Effector CD8-positive, alpha-beta T cell (primary cell): ENCODE results near the gene PAPSS1.
A peak's percentile ranks its signal among the peaks of the same experiment; 100 is the strongest.
"Not testable (repeated sequence)": the region's sequence is repeated elsewhere in the genome, so short reads cannot be mapped to it uniquely, and the experiment has no call there.

Experiments
- DNase-seq: peaks from one replicate; lab custom pipeline; 2025; lab: John Stamatoyannopoulos, UW
- total RNA-seq, 4 experiments: gene quantifications; one replicate each; lab custom pipeline; 2026; lab: John Stamatoyannopoulos, UW

Gene PAPSS1
- 28.0 to 46.9 (median 34.6) reads per million in 4 experiments for total RNA-seq

DNA sequence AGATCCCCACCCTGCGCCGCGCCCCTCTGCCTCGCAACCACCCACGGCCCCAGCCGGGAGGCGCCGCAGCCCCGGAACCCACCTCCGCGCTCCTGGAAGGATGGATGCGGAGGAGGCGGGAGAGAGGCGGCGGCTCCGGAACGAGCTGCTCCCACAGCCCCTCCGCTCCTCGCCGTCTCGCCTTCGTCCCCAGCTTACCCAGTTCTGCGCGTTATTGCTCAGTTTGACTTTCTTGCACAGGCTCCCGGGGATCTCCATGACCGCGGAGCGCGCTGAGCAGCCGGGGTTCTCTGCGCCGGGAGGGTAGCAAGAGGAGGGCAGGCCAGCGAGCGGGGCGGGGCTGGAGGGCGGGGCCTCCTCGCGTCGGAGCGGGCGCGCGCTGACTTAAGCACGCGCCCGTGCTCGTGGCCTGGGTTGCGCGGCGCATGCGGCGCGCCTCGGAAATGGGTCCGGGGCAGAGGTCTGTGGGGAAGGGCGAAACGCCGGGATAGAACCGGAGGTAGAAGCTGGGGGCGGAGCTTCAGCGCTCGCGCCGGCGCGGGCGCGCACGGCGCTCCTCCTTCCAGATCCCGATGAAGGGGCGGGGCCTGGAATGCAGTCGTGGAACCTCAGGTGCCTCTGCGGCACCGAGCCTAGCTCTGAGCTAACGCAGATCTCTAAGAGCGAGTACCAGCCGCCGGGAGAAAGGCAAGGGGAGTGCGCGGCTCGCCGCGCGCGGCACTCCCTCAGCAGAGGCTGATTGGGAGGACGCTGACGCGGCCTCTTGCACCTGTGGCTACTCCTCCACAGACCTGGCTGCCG is at the start of gene PAPSS1:
PAPSS1 (minus strand) TSS at position 313 of the 801 bp plus-strand sequence; CDS start at position 258, 55 bp downstream.
- DNase-seq, result peak; percentile 91

DNA sequence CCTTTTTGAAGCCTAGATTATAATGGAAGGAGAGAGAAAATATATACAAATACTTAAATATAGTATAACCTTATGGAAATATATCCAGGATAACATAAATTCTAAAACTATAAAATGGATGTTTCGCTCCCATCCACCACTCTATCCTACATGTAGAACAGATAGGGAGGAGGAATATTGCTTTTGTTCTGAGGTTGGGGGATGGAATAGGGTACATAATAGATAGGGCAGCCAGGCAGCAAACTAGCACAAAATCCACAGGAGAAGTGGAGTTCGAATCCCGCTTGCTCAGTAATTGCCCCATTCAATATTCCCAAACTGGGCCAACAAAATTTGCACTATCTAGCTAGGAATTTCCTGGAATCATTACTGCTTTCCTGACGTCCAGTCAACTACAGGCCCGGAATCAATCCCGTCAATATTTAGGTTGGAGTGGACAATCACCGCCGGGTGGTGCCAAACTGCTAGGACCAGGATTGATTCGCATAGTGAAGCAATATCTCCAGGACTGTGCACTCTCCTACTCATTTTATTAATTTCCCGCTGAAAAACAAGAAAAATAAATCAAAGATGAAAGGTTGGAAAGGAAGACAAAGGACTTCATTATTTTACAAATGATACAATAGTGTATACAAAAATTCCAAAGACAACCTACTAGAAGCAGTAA is 40.4 kb upstream of the PAPSS1 start:
- DNase-seq, result no peak

DNA sequence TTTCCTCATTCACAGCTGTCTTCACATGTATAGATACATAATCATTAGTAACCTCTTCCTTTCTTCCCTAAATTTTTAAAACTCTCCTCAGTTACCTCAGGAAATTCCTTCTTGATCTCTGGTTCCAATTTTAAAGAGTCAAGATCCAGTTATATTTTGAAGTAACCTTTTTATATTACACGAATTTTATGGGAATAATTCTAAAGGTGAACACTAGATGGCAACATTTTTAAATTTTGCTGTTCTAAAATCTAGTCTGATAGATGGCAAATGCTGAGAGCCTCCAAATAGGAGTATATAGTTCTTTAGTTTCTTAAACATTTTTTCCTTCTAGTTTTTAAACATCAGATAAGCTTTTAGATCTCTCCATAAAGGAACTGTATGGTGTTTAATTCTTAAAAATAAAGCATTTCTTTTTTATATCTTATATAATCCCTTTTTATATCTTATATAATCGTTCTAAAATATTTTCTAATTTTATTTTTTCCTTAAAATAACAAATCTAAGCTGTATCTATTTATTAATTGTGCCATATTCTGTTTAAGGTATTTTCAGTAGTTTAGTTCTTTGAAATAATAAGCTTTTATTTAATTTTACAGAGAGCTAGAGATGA is 37.9 kb upstream of the PAPSS1 start:
- no peak for DNase-seq

DNA sequence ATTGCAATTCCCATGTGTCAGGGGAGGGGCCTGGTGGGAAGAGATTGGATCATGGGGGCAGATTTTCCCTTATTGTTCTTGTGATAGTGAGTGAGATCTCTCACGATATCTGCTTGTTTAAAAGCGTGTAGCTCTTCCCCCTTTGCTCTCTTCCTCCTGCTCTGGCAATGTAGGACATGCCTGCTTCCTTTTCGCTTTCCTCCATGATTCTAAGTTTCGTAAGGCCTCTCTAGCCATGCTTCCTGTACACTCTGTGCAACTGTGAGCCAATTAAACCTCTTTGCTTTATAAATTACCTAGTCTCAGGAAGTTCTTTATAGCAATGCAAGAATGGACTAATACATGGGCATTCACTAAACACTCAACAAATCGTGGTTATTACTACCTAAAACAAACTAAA is 37.2 kb upstream of the PAPSS1 start:
- no peak for DNase-seq

DNA sequence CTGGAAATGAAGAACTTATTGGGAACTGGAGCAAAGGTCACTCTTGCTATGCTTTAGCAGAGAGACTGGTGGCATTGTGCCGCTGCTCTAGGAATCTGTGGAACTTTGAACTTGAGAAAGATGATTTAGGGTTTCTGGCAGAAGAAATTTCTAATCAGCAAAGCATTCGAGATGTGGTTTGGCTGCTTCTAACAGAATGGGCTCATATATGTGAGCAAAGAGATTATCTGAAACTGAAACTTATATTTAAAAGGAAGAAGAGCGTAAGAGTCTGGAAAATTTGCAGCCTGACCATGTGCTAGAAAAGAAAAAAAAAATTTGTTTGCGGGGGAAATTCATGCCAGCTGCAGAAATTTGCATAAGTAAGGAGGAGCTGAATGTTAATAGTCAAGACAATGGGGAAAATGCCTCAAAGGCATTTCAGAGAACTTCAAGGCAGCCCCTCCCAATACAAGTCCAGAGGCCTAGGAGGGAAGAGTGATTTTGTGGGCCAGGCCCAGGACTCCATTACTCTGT is 35.9 kb upstream of the PAPSS1 start:
- DNase-seq, result no peak

DNA sequence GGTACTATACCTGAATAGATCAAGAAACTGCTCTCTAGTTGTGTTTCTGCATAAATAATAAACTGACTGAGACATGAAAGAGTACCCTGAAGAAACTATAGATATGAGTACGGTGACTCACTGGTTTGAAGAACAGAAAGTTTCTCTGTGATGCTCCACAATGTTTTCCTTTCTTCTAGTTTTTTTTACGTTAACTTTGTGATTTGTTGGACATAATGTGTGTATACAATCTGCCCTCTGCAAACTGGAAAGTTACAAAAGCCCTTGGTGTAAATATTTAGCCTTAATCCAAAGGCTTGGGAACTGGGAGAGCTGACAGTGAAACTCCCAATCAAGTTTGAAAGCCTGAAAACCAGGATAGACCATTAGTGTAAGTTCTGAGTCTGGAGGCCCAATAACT is 31.6 kb upstream of the PAPSS1 start:
- DNase-seq, result no peak

DNA sequence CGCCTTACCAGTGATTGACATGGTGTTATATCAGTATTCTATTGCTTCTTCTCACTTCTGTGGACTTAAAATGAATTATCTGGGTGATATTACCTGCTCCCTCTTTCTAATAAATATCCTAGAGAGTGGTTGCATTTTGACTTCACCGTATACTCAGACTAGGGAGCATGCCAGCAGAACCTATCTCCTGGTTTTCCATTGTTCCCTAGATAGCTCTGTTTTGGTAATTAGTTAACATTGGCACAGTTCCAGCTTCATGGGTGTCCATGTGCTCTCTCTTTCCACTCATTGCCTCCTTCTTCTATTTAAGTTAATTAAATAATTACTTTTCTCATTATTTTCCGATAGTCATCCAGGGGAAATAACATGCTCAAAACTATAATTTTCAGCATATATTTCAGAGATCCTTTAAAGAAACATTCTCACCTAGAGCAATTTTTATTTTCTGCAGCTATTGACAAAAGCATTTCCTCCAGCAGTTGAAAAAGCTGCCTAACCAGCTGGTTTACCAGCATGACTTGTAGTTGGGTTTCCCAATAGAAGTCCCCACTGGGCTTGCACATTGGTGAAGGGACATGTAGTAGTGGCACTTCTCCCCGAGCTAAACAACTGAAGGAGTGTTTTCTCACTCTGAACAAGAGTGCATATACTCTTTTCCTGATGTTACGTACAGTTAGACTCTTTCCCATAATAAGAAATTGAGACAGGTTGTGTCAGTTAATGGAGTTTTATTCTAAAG is 27.9 kb upstream of the PAPSS1 start:
- DNase-seq, result no peak

DNA sequence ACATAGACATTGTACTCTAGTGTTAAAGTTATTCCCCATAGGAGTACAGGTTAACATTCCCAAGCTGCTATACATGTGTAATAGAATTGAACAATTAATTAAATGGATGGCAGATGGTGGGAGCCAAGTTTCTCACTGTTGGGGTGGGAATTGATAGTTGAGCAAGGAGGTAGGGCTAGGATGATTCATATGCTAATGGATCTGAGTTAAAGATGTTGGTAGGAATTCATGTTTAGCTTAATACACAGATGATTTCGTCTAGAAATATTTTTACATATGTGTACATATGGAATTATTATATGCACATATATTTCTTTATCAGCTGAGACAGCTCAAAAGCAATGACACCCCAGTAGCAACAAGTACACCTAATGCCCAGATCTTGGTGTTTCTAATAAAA is 26.1 kb upstream of the PAPSS1 start:
- no peak for DNase-seq

DNA sequence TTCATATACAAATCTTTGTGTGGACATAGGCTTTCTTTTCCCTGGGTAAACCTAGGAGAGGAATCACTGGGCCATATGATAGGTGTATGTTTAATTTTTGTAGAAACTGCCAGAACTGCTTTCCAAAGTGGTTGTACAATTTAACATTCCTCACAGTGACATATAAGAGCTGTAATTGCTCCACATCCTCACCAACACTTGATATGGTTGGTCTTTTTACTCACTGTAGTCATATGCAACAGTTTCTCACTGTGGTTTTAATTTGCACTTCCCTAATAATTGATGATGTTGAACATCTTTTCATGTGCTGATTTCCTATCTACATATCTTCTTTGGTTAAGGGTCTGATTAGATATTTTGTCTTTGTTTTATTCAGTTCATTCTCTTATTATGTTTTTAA is 24.5 kb upstream of the PAPSS1 start:
- DNase-seq, result no peak

DNA sequence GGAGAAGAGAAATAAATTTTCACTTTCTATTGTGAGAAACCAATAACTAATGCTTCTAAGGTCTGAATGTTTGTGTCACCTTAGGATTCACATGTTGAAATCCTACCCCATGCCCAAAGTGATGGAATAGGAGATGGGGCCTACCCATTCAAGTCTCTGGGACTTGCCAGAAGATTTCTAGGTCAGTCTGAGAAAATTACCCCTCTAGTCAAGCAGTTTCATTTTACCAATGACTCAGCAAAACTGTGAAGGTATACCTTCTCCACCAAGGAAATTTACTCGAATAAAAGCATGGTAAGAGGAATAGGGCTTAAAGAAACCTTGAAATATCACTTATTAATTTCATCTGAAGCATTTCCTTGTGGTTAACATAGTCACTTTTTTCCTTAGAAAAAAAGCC is 23.5 kb upstream of the PAPSS1 start:
- DNase-seq, result no peak

DNA sequence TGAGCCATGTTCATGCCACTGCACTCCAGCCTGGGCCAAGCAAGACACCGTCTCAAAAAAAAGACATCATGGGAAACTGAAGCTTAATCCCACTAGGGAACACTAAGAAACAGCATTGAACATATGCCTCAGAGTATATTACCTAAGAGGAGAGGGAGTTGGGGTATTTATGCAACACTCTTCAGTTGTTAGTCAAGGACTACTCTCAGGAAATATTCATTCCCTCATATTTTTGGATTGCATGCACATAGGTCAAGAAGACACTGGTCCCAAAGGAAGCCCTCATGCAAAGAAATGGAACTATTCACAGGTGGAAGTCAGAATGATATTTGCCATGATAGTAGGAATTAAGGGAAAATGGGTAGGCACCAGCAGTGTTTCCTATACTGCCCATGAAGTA is 22.8 kb upstream of the PAPSS1 start:
- DNase-seq, result no peak

DNA sequence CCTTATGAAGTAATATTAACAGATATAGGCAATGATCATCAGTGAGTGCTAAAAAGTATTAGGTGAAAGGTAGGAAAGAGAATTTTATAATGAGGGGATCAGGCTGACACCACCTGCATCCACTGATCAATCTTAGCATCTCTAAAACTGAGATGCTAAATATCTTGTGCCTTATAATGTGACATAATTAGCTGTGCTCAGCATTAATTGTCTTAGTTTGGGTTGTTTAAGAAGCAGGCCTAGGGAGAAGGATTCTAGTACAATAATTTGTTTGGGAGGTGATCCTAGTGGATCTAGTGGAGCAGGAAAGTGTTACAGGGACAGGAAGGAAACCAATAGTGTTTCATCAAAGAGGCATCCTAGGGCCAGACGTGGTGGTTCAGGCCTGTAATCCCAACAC is 22.2 kb upstream of the PAPSS1 start:
- DNase-seq, result no peak

DNA sequence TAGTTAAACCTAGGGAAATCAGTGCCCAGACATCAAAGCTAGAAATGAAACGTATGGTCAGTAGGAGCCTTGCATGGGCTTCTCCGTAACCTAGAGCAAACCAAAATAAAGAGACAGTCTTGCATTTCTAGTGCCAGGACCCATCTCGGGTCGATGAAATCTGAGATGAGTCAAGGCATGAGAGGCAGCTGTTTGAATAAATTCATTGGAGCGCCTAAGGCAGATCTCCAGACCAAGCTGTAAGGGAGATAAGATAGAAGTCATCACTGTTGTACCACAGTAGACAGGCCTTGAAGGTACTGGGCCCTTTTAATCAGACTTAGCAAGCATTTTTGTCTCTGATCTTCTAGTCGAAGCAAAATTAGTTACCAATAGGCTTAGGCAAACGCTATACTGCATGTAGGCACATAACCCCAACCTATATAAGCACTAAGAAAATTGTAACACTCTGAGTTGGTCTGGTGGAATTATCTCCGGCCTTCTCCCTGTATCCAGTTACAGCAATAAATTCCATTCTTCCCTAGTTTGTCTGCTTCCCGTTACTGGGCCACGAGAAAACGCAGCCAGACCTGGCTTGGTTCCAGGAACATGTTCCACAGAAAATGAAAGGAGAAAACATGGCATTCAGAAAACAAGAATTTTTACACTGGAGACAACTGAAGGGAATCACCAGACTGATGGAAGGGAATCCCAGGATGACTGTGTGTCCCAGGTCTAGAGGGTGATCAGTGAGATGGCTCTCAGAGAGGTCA is 21.1 kb upstream of the PAPSS1 start:
- DNase-seq, result no peak

DNA sequence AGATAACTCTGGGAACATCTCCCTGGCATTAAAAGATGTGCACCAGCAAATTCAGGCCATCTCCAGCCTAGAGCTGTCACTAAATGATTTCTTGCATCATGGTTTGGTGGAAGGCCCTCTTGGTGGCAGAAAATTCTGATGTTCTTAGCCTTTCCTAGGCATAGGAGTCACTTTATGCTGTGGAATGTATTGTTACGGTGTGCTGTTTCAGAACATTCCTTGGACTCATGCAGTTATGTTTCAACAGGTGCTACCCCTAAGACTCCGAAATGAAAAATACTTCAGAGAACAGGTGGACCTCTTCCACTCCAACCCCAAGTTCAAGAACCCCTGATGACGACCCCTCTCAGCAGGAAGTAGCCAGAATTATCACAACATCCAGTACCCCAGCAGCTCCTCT is 20.3 kb upstream of the PAPSS1 start:
- DNase-seq, result no peak

DNA sequence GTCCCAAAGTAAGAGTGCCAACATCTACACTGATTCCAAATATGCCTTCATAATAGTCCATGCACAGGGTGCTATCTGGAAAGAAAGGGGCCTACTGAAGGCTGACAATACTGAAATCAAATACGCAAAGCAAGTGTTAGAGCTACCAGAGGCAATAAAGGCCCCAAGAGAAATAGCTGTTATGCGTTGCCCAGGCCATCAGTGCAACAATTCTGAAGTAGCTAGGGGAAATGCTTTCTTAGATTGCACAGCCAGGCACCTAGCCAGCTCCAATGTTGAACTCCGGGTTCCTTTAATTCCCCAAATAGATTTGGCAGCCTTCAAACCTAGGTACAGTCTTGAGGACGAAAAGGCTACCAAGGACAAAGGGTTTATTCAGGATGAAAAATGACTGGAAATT is 17.4 kb upstream of the PAPSS1 start:
- DNase-seq, result no peak

DNA sequence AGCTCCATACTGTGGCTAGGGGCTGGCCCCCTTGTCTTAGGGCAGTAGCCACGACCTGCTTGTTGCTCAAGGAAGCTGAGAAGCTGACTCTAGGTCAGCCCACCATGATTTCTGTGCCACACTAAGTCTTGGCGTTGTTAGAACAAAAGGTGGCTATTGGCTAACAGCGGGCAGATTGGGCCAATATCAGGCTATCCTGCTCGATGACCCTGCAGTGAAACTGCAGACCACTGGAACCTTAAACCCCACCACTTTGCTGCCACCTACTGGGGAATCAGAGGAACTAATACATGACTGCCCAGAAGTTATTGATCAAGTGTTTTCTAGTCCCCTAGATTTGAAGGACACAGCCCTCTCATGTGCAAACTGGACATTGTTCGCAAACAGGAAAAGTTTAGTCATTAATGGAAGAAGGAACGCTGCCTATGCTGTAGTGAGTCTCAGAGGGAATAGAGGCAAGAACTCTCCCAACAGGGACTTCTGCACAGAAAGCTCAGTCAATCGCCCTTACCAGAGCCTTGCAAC is 17.0 kb upstream of the PAPSS1 start:
- peak; percentile 6 for DNase-seq

DNA sequence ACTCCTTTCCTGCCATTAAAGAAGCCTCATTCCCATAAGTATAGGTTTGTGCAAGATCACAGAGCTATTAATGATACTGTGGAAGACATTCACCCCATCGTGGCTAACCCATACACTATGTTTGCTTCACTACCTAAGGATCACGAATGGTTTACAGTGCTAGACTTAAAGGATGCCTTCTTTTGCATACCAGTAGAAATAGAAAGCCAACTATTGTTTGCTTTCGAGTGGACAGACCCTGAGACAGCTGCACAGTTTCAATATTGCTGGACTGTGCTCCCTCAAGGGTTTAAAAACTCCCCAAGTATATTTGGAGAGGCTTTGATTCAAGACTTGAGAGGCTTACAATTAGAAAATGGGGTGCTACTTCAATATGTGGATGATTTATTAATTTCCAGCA is 16.0 kb upstream of the PAPSS1 start:
- no peak for DNase-seq

DNA sequence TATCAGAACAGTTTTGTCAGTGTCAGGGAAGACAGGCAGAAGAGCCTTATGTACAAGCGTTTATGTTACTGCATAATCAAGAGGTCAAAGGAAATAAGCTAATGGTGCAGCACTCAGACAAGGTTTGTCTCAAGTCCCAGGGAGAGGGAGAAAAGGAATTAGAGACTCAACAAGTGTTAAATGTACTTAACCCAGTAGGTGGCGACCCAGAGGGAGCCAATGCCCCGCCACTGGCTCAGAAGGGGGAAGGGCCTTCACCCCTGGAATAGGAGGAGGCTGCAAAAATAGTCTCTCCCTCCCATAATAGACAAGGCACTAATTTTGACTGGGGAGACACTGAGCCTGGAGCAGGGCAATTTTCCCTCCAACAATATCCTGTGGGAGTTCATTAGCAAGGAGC is 14.1 kb upstream of the PAPSS1 start:
- no peak for DNase-seq

DNA sequence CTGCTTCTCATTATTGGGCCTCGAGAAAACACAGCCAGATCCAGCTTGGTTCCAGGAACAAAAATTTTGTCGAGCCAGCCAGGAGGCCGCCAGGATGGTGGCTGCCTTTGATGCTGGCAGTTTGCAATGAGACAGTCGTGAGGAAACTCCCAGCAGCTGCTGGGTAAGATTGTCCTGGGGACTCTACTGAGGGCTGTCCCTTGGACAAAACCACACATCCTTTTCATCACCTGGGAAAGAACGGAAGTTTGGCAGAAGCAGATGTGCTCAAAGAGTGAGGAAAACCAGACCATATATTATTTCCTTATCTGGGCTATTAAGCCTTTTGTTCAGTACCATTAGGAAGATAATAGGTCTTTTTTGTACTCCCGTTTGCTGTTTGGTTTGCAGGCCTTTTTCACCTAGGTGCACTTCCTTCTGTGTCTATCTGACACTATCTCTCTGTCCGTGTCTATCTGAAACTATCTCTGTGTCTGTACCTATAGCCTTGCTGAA is 13.4 kb upstream of the PAPSS1 start:
- DNase-seq, result no peak

DNA sequence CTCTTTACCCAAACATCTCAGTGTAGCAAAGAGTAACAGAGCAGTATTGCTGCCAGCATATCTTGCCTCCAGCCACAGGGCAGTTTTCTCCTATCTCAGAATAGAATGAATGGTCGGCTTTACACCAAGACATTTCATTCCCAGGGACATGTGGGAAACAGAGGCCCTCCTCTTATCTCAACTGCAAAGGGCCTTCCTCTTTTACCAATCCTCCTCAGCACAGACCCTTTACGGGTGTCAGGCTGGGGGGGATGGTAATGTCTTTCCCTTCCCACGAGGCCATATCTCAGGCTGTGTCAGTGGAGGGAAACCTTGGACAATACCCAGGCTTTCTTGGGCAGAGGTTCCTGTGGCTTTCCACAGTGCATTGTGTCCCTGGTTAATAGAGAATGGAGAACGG is 9.0 kb upstream of the PAPSS1 start:
- DNase-seq, result not testable (repeated sequence)
